Measurements from ENCODE around the gene ATP8B4. TPM values are rescaled to one million over a fixed set of nuclear protein-coding genes. Genes with fewer than 3 reads are reported as not detected.
"Not testable (repeated sequence)": the region's sequence is repeated elsewhere in the genome, so short reads cannot be mapped to it uniquely, and the experiment has no call there.

The ATP8B4 gene
- total RNA-seq, 4 donors from 2014 or later: 2.0 to 9.8 (median 9.2) TPM

DNA sequence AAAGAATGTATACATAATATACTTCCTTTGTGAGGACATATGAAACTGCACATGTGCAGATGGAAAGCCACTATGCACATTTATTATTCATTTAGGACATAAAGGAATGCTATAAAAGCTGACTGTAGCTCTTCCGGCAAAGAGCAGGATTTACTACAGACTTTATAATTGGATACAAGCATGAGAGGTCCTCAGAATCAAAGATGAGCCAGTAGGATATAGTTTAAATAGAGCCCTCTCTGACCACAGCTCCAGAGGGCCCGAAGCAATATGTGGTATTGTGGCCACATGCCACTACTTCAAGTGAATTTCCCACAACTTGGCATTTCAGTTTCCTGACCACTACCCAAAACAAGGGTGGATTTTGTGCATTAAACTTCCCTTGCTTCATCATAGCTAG lies 140.9 kb downstream of the ATP8B4 start:
- Histone ChIP-seq H3K4me3 (no peak overlapping the region), H3K36me3 (no peaks in the 10 kb centered on the region), H3K27ac (no peak overlapping the region), H3K27me3 (no peaks in the 10 kb centered on the region), H3K4me1 (no peaks in the 10 kb centered on the region), H3K9me3 (no peaks in the 10 kb centered on the region)
- ATAC-seq: no peak
- WGBS, 2 donors (ENCODE audit: low coverage in 1 of 2): 46 to 50% methylated on average over 2 of the region's 2 CpGs
- TF ChIP-seq POLR2AphosphoS5 (IDR thresholded peaks at IDR 0.05) (no peak), EP300 (IDR thresholded peaks at IDR 0.05) (no peak), POLR2A (IDR thresholded peaks at IDR 0.05) (no peak)
- TF ChIP-seq, protein P1, sequence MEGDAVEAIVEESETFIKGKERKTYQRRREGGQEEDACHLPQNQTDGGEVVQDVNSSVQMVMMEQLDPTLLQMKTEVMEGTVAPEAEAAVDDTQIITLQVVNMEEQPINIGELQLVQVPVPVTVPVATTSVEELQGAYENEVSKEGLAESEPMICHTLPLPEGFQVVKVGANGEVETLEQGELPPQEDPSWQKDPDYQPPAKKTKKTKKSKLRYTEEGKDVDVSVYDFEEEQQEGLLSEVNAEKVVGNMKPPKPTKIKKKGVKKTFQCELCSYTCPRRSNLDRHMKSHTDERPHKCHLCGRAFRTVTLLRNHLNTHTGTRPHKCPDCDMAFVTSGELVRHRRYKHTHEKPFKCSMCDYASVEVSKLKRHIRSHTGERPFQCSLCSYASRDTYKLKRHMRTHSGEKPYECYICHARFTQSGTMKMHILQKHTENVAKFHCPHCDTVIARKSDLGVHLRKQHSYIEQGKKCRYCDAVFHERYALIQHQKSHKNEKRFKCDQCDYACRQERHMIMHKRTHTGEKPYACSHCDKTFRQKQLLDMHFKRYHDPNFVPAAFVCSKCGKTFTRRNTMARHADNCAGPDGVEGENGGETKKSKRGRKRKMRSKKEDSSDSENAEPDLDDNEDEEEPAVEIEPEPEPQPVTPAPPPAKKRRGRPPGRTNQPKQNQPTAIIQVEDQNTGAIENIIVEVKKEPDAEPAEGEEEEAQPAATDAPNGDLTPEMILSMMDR (IDR thresholded peaks at IDR 0.05): no peak

DNA sequence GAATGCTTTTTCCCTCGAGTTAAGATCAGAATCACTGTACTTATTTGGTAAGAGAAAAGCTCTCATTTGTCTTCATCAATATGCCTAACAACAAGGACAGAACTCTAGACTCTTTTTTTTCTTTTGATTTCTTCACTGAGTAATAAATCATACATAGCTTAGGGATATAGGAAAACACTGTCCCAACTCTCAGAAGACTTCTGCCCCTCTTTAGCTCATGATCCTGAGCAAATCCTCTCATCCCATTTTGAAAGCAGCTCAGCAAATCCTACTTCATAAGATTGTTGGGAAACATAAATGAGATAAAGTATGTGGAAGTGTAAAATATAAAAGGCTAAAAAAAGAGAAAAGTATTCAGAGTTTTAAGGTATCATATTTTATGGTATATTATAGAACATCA lies 141.7 kb downstream of the ATP8B4 start:
- TF ChIP-seq POLR2A (IDR thresholded peaks at IDR 0.05): no peak
- no peak for TF ChIP-seq POLR2AphosphoS5 (IDR thresholded peaks at IDR 0.05)
- TF ChIP-seq, protein P1 (IDR thresholded peaks at IDR 0.05): no peak
- TF ChIP-seq EP300 (IDR thresholded peaks at IDR 0.05): no peak
- WGBS, 2 donors (ENCODE audit: low coverage in 1 of 2): 30 to 69% methylated on average over 1 of the region's 1 CpG

DNA sequence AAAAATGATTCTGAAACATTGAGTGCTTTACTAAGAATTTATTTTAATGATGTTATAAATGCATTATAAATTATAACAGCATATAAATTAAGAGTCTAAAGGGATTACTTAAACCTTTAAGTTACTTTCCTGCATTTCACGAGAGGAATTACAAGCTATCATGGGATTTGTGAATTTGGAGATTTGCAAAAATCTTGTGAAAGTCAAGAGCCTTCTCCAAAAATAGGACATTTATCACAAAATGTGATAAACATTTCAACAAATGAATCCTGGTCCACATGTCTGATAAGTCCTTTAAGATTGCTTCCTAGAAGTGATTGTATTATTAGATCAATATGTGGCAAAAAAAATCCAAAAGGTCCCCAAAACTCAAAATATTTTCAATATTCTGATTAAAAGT lies 154.5 kb downstream of the ATP8B4 start:
- no peak for ATAC-seq
- H3K27ac ChIP-seq: no peak overlapping the region
- TF ChIP-seq, protein P1 (IDR thresholded peaks at IDR 0.05): no peak
- TF ChIP-seq POLR2A (IDR thresholded peaks at IDR 0.05) (no peak), EP300 (IDR thresholded peaks at IDR 0.05) (no peak), POLR2AphosphoS5 (IDR thresholded peaks at IDR 0.05) (no peak)
- peaks cover 0 to 40% (median 0%) of the 10 kb centered on the region in 3 donors for H3K9me3 ChIP-seq
- 52 to 63% methylated on average over 1 of the region's 1 CpG for WGBS, 2 donors (ENCODE audit: low coverage in 1 of 2)
- H3K4me3 ChIP-seq: no peak overlapping the region
- H3K4me1 ChIP-seq: no peaks in the 10 kb centered on the region
- no peaks in the 10 kb centered on the region for H3K27me3 ChIP-seq
- H3K36me3 ChIP-seq: no peaks in the 10 kb centered on the region

More for the DNA sequence above, 141.7 kb downstream of the ATP8B4 start:
- ATAC-seq: no peak
- no peak overlapping the region for H3K27ac ChIP-seq
- no peak overlapping the region for H3K4me3 ChIP-seq
- H3K4me1 ChIP-seq: no peaks in the 10 kb centered on the region
- H3K9me3 ChIP-seq: no peaks in the 10 kb centered on the region
- no peaks in the 10 kb centered on the region for H3K27me3 ChIP-seq
- H3K36me3 ChIP-seq: no peaks in the 10 kb centered on the region

DNA sequence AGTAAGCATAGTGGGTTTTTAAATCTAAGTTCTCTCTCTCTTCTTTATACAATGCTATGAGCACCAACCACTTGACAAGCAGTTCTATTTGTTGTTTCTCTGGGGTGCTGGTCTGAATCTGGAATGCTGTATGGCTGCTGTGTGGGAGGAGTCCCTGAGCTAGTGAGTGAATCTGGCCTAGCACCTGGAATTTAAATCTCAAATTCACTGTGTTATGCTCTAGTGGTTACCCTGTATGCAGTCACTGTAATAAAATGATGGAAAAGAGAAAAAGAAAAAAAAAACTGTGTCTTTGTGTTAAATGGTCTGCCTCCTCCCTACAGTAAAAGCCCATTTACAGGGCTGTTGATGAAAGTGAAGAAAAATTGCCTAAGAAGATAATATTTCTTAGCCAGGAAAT lies 155.0 kb downstream of the ATP8B4 start:
- Histone ChIP-seq H3K4me3 (no peak overlapping the region), H3K27ac (no peak overlapping the region), H3K4me1 (no peaks in the 10 kb centered on the region), H3K36me3 (no peaks in the 10 kb centered on the region), H3K27me3 (no peaks in the 10 kb centered on the region), H3K9me3 (peaks cover 0 to 41% (median 0%) of the 10 kb centered on the region in 3 donors)
- ATAC-seq: no peak
- no peak for TF ChIP-seq POLR2A (IDR thresholded peaks at IDR 0.05)
- TF ChIP-seq, protein P1 (IDR thresholded peaks at IDR 0.05): no peak
- no peak for TF ChIP-seq POLR2AphosphoS5 (IDR thresholded peaks at IDR 0.05)
- no peak for TF ChIP-seq EP300 (IDR thresholded peaks at IDR 0.05)

DNA sequence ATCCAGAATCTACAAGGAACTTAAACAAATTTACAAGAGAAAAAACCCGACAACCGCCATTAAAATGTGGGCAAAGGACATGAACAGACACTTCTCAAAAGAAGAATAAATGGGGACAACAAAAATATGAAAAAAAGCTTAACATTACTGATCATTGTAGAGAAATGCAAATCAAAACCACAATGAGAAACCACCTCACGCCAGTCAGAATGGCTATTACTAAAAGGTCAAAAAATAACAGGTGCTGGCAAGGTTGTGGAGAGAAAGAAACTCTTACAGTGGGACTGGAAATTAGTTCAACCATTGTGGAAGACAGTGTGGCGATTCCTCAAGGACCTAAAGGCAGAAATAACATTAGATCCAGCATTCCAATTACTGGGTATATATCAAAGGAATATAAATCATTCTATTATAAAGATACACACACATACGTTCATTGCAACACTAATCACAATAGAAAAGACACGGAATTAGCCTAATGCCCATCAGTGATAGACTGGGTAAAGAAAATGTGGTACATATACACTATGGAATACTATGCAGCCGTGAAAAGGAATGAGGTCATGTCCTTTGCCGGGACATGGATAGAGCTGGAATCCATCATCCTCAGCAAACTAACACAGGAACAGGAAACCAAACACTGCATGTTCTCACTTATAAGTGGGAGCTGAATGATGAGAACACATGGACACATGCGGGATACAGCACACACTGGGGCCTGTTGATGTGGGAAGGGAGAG lies 155.8 kb downstream of the ATP8B4 start:
- H3K9me3 ChIP-seq: peaks cover 0 to 32% (median 0%) of the 10 kb centered on the region in 3 donors
- H3K4me3 ChIP-seq, H3K27me3 ChIP-seq, H3K4me1 ChIP-seq, H3K36me3 ChIP-seq, H3K27ac ChIP-seq, ATAC-seq: not testable (repeated sequence)
- WGBS, 2 donors (ENCODE audit: low coverage in 1 of 2): 81 to 86% methylated on average over 7 to 9 of the region's 9 CpGs
